ENCODE measurements around the gene HSPA12A. TPM values are rescaled to one million over a fixed set of nuclear protein-coding genes. Genes with fewer than 3 reads are reported as not detected.

Gene HSPA12A
- total RNA-seq (2022; extraction: Qiagen RNA extraction; ENCODE audit: low read depth): 11.9 to 14.6 TPM (median 13.5 TPM) in 5 replicates

GRCh38 chr10:116742367-116743265 is at the start of gene HSPA12A:
HSPA12A (minus strand) TSS chr10:116742566; CDS start chr10:116742469, 97 bp downstream.

Other genes starting within 250 kb of the HSPA12A start
- gene PNLIP, start 196.6 kb downstream of the HSPA12A start, total RNA-seq (2022; extraction: Qiagen RNA extraction; ENCODE audit: low read depth): not detected in 5 replicates
- gene PNLIPRP1, start 151.6 kb downstream of the HSPA12A start, total RNA-seq (2022; extraction: Qiagen RNA extraction; ENCODE audit: low read depth): not detected in 5 replicates
- 0.09 to 0.13 TPM (median 0.10 TPM) in 3 of 5 replicates, not detected in the others for gene PNLIPRP2, start 121.6 kb downstream of the HSPA12A start, total RNA-seq (2022; extraction: Qiagen RNA extraction; ENCODE audit: low read depth)
- gene ENO4, start 106.9 kb upstream of the HSPA12A start, total RNA-seq (2022; extraction: Qiagen RNA extraction; ENCODE audit: low read depth): 0.19 to 0.51 TPM (median 0.34 TPM) in 5 replicates